A549 (cell line): ENCODE measurements around the gene DEF6.

ENCODE experiments used
- BHLHE40 ChIP-seq: IDR thresholded peaks from 2 replicates; pipeline ENCODE4 v1.6.1; 2012; ENCODE audit warnings: low read depth, low read length, inconsistent platforms
- CHD4 ChIP-seq: fragments of 200-600 bp; sonication (generic); IDR thresholded peaks from 2 replicates; pipeline ENCODE4 v1.6.1; 2016; ENCODE audit warnings: antibody characterized with exemption, mild to moderate bottlenecking, borderline replicate concordance
- CTCF ChIP-seq: fragments of >200 bp; sonication (Bioruptor Twin); formaldehyde crosslinking; IDR thresholded peaks from 3 replicates; pipeline ENCODE4 v1.5.1; 2016
- PBX3 ChIP-seq: IDR thresholded peaks from 2 replicates; pipeline ENCODE4 v1.6.1; 2012
- RAD21 ChIP-seq, 2 experiments: fragments of >200 bp in 1 of 2; sonication (Bioruptor Twin) in 1 of 2; formaldehyde crosslinking in 1 of 2; IDR thresholded peaks in 1 of 2; conservative IDR thresholded peaks in 1 of 2; 2 replicates in 1 of 2; 3 replicates in 1 of 2; pipeline ENCODE4 v1.6.1; 2012 to 2018; ENCODE audit warnings: inconsistent platforms in 1 of 2
- RCOR1 ChIP-seq: fragments of 150-350 bp; IDR thresholded peaks from 2 replicates; pipeline ENCODE4 v1.6.1; 2014; ENCODE audit warnings: antibody characterized with exemption, low read length, low read depth
- REST ChIP-seq: fragments of 200-600 bp; sonication (generic); IDR thresholded peaks from 2 replicates; pipeline ENCODE4 v1.6.1; 2016; ENCODE audit warnings: antibody characterized with exemption, mild to moderate bottlenecking, moderate library complexity
- RFX5 ChIP-seq: fragments of 450-650 bp; IDR thresholded peaks from 2 replicates; pipeline ENCODE4 v1.7.1; 2014; ENCODE audit warnings: antibody characterized with exemption, mild to moderate bottlenecking, moderate library complexity
- SMC3 ChIP-seq: fragments of >200 bp; sonication (Bioruptor Twin); formaldehyde crosslinking; IDR thresholded peaks from 3 replicates; pipeline ENCODE4 v1.6.1; 2018; ENCODE audit warnings: inconsistent platforms

- TF ChIP-seq CTCF, result no peak
- TF ChIP-seq PBX3, result no peak
- TF ChIP-seq REST, result no peak
- no peak for TF ChIP-seq SMC3
- no peak for TF ChIP-seq RFX5
- no peak for TF ChIP-seq BHLHE40
- TF ChIP-seq RAD21 (conservative IDR thresholded peaks at IDR 0.05 in 1 of 2, IDR thresholded peaks at IDR 0.05 in 1 of 2), result no peak
- TF ChIP-seq RCOR1, result no peak
- TF ChIP-seq CHD4, result no peak
Observed at GRCh38 chr6:35365594-35366203, 68.1 kb downstream of the DEF6 start.
